NCI-H2029 (cell line): ENCODE results near the gene NOTUM.

Experiments
- DNase-seq: peaks from one replicate; lab custom pipeline; 2025; lab: John Stamatoyannopoulos, UW

The NOTUM gene

GRCh38 chr17:81961087-81961511 is at the start of gene NOTUM:
Gene NOTUM, minus strand, starts transcription at chr17:81961187. Its CDS starts 278 bp downstream, at chr17:81960909.
- DNase-seq: no peak

- no peak for DNase-seq
Observed at GRCh38 chr17:82009413-82009812, 48.4 kb upstream of the NOTUM start.

GRCh38 chr17:82008941-82009405 is 48.0 kb upstream of the NOTUM start:
- no peak for DNase-seq

GRCh38 chr17:82008258-82008940 is 47.4 kb upstream of the NOTUM start:
- no peak for DNase-seq

- no peak for DNase-seq
Observed at GRCh38 chr17:82007495-82008257, 46.7 kb upstream of the NOTUM start.

GRCh38 chr17:82007228-82007494 is 46.2 kb upstream of the NOTUM start:
- no peak for DNase-seq

- DNase-seq: no peak
Observed at GRCh38 chr17:82006468-82007227, 45.7 kb upstream of the NOTUM start.

GRCh38 chr17:82005701-82006348 is 44.8 kb upstream of the NOTUM start:
- no peak for DNase-seq

- DNase-seq: no peak
Observed at GRCh38 chr17:82004517-82005455, 43.8 kb upstream of the NOTUM start.

GRCh38 chr17:82003411-82004381 is 42.7 kb upstream of the NOTUM start:
- DNase-seq: no peak

GRCh38 chr17:82001571-82002056 is 40.6 kb upstream of the NOTUM start:
- no peak for DNase-seq

- no peak for DNase-seq
Observed at GRCh38 chr17:82000803-82001570, 40.0 kb upstream of the NOTUM start.

- DNase-seq: no peak
Observed at GRCh38 chr17:81999976-82000802, 39.2 kb upstream of the NOTUM start.

- no peak for DNase-seq
Observed at GRCh38 chr17:81999587-81999975, 38.6 kb upstream of the NOTUM start.

- DNase-seq: no peak
Observed at GRCh38 chr17:81998691-81999438, 37.9 kb upstream of the NOTUM start.

- no peak for DNase-seq
Observed at GRCh38 chr17:81998212-81998611, 37.2 kb upstream of the NOTUM start.

- DNase-seq: no peak
Observed at GRCh38 chr17:81996757-81997441, 35.9 kb upstream of the NOTUM start.
